Urothelium cell line (cell line): Measurements from ENCODE around the gene ZGLP1.

ENCODE experiments used
- DNase-seq: peaks from one replicate; pipeline ENCODE4 v3.0.0; 2011; ENCODE audit warnings: low spot score, mixed read lengths
- FAIRE-seq: peaks from 2 replicates; lab custom pipeline; 2011; peaks lifted over from hg19 to GRCh38; lab: Jason Lieb, UNC

The ZGLP1 gene

DNA sequence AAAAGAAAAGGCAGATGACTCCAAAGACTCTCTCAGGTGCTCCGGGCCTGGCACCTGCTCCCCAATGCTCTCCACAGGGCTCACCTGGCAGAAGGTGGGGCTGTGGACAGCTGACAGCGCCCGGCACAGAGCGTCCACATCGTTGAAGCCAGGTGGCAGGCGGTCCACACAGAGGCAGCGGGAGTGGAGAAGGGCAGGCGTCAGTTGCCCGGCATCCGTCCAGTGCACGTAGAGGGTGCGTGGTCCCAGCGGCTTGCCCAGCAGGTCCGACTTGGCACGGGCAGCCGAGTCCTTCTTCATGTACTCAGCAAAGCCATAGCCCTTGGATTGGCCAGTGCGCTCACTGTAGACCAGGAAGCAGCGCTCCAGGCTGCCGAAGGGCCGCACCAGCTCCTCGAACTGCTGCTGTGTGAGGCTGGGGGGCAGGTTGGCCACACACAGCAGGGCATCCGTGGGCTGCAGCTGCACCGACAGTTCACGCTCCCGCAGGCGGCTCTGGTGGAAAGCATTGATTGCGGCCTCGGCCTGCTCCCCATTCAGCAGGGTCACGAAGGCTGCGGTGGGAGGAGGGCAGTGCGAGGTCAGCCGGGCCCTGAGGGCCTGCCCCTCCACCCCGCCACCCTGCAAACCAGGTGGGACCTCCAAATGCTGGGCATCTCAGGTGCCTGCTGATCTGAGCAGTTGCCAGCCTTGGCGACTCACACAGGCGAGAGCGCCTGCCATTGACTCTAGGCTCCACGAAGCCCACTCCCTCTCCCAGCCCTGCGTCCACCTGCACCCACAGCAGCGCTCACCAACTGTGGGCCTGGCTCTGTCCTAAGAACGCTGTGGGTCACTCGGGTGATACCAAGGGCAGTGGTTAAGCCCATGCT, 19.2 kb upstream of the ZGLP1 start:
- FAIRE-seq: no peak

DNA sequence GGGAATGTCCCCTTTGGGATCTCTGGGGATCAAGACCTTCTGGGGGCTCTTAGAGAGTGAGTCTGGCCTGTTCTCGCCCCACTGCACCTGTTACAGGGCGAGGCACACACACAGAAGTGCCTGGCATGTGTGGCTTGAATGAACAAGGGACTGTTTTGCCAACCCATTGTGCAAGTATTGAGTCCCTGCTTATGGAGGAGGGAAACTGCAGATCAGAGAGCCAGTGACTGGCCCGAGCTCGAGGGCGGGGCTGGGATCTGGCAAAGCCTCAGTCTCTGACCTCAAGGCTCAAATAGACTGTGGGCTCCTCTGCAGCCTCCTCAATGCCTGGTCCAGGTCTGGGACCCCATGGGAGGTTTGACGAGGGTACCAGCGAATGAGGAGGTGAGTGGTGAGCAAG, 18.2 kb upstream of the ZGLP1 start:
- DNase-seq: no peak
- FAIRE-seq: no peak

More for the DNA sequence above, 19.2 kb upstream of the ZGLP1 start:
- DNase-seq: no peak

DNA sequence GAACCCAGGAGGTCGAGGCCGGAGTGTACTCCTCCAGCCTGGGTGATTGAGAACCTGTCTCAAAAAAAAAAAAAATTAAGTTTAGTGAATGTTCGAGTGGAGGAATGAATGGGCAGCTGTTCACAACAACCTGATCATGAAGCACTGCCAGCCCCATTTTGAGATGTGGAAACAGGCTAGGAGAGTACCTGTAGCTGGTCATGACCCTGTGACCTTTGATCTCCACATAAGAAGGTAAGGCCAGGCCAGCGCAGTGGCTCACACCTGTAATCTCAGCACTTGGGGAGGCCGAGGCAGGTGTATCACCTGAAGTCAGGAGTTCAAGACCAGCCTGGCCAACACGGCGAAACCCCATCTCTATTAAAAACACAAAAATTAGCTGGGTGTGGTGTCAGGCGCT, 16.1 kb upstream of the ZGLP1 start:
- DNase-seq: no peak
- FAIRE-seq: no peak

DNA sequence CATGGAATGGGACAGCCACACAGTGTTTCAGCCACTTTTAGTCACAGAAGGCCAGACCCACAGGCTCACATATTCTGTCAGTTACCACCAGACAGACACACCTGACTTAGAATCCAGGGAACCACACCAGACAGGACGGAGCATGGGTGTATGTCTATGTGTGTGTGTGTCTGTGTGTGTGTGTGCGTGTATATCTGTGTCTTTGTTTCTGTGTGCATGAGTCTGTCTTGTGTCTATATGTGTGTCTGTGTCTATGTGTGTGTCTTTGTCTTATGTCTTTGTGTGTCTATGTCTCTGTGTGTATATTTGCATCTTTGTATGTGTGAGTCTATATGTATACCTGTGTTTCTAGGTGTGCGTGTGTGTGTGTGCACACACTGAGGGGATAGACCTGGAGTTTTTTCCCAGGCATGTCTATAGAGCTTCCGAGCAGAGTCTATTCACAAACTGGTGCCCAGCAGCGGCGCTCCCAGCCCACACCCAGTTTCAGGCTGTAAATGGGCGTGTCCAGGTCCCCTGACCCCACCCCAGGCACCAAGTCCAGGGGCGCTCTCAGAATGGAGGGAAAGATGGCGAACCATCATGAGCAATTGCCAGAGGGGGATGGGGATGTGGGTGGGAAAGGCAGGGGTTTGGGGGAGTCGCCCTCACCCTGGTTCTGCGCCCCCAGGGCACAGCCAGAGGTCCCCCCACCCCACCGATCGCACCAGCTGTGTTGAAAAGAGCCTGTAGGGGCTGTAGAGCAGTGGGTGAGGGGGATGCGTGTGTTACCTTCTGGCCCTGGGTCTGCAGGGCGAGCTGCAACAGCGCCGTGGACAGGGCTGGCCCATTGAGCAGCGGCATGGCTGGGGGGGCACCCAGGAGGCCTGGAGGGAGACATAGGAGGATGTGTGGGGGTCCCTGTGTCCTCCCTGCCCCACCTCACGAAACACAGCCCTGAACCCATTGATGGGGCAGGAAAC, 12.5 kb upstream of the ZGLP1 start:
- DNase-seq (no peak), FAIRE-seq (no peak)

DNA sequence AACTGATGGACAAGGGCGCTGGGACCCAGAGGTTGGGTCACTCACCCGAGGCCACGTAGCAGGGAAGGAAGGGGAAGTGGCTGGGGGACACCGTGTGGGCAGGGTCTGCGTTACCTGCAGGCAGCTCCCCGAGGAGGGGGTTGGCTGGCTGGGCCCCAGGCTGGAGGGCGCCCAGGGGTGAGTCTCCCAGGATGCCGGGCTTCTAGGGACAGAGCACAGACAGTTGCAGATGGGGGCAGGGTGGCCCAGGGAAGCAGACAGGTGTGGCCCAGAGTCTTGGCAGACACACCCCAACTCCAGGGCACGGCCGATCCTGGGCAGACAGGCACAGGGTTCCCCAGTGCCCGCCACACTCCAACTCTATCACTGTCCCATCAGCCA, 11.8 kb upstream of the ZGLP1 start:
- FAIRE-seq: no peak
- DNase-seq: no peak

DNA sequence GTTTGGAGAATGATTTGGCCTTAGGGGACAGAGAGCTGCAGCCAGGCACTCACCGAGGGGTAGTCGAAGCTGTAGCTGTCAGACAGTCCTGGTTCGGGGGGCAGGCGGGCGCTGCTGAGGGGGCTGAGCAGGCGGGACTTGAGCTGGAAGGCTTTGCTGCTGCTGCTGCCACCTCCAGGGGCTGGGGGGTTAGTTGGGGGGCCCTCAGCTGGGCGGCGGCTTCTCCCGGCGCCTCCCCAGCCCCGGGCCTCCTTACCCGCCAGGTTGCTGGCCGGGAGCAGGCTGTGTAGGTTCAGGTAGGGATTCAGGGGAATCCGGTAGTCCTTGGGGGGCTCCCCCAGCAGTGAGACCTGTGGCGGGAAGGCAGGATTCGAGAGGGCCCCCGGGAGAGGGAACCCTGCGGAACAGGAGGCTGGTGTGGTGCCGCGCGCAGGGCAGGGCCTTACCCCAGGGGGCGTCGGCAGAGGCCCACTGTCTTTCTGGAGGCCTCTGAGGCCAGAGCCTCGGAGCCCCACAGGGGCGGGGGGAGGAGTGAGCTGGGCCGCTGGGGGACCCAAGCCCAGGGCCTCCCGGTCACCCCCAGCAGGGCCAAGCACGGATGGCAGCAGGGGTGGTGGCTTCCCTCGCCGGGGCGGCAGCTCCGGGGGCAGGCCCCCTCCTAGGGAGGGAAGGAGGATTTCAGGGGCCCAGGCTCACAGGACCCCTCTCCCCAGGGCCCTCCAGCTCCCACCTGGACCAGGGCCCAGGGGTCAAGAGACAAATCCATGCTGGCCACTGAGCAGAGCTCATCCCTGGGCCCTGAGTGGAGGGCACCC, 11.2 kb upstream of the ZGLP1 start:
- FAIRE-seq: no peak

DNA sequence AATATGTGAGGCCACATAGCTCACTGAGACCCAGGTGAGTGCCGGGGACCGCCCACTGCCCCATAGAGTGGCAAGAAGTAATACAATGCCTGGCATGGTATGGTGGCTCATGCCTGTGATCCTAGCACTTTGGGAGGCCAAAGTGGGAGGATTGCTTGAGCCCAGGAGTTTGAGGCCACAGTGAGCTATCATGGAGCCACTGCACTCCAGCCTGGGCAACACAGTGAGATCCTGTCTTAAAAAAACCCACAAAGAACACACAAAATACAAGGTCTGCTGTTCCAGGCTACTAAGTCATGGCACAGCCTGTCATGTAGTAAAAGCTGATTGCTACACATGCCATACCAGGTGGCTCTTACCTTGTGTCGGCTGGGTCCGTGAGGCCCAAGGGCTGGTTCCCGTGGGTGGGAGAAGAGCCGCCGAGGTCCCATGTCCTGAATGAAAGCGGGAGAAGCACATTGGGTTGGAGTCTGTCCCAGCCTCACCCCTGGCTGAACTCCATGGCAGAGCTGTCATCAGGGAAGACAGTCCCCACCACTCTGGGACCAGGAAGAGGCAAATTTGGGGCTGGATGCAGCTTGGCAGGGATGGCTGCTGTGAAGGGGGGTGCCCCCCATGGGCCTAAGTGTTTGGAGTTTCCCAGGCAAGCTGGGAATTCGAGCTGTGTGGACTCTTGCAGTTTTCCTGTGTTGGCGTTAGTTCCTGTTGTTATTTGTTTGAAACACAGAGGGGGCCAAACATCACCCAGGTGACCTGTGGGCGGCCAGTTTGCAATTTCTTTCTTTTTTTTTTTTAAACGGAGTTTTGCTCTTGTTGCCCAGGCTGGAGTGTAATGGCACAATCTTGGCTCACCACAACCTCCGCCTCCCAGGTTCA, 9.4 kb upstream of the ZGLP1 start:
- FAIRE-seq: no peak
- no peak for DNase-seq

More for the DNA sequence above, 11.2 kb upstream of the ZGLP1 start:
- DNase-seq: no peak

DNA sequence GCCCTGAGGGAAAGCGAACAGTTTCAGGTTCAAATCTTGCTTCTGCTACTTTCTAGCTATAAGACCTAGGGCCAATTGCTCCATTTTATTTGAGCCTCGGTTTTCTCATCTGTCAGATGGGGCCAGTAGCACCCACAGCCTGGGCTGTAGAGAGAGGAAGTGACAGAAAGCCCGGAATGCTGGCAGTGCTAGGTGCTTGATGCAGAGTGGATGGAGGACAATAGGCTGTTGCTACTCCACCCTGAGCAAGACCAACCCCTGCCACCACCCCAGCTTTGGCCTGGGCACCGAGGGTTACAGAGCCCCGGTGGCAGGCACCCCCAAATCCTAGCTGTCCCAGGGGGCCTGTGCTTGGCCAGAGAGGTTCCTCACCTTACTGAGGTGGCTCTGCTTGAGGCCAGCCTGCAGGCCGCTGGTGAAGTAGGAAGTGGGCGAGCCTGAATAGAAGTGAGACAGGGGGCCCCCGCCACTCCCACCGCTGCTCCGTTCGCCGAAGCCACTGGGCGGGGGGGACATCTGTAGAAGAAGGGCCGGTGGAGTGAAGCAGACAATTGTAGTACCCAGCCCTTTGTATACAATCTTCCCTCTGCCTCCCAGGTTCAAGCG, 8.3 kb upstream of the ZGLP1 start:
- DNase-seq: no peak
- no peak for FAIRE-seq

DNA sequence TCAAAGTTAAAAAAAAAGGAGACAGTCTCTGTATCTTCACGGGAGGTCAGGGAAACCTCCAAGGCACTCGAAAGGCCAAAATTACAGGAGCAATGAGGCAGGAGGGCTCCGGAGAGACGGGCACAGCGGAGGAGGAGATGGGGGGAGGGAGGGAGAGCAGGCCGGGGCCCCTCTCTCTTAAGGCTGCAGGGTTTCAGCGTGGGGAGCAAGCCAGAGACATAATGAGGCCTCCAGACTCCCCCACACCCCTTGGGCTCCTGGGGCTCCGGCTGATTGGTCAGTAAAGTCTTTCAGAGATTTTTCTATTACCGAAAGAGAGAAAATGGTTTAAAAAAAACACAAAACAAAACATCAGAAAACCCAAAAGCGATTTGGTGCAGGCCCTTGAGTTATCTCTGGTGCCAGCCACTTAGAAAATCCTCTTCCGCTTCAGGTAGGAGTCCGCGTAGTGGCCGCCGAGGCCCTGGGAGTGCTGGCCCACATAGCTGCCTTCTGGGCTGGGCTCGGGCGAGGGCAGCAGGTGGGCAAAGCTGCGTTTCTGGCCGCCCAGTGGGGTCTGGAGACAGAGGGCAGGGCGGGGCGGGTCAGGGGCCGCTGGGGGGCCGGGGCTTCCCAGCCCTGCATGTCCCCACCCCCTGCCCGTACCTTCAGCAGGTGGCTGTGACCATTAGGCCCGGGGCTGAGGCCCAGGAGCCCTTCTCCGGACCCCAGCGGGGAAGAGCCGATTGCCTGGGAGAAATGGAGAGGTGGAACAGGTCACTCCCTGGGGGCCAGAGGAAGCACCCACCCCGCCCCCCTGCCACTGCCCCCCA, 7.6 kb upstream of the ZGLP1 start:
- DNase-seq (no peak), FAIRE-seq (no peak)

DNA sequence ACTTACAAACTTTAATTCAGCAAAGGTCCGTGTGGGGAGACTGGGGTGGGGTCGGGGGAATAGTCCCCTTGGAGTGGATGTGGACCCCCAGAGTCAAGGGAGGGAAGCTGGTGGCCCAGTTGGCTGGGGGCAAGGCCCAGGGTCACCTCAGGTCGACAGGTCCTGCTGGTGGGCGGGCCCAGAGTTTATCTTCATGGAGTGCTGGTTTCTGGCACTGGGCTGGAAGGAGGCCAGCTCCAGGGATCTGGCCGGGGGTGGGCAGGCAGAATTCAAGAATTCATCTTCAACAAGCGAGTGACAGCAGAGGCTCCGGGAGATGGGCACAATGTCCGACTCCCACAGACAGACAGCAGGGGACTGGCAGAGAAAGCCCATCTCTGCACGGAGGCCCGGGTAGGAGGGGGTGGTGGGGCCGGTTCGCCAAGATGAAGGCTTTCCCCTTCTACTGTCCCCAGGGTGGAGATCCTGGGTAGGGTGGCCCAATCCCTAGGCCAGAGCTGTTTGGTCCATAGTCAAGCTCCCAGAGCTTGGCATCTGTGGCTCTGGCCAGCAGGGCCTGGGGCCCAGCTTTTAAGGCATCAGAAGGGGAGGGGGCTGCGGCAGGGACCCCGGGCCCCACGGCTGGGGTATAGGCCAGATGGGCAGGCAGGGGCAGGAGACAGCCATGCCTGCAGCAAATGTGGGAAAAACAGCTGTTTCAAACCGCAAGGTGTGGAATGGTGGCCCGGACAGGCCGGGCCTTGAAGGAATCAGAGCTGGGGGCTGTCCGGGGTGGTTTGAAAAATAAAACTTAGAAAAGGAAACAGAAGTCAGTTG, 6.8 kb upstream of the ZGLP1 start:
- no peak for FAIRE-seq

DNA sequence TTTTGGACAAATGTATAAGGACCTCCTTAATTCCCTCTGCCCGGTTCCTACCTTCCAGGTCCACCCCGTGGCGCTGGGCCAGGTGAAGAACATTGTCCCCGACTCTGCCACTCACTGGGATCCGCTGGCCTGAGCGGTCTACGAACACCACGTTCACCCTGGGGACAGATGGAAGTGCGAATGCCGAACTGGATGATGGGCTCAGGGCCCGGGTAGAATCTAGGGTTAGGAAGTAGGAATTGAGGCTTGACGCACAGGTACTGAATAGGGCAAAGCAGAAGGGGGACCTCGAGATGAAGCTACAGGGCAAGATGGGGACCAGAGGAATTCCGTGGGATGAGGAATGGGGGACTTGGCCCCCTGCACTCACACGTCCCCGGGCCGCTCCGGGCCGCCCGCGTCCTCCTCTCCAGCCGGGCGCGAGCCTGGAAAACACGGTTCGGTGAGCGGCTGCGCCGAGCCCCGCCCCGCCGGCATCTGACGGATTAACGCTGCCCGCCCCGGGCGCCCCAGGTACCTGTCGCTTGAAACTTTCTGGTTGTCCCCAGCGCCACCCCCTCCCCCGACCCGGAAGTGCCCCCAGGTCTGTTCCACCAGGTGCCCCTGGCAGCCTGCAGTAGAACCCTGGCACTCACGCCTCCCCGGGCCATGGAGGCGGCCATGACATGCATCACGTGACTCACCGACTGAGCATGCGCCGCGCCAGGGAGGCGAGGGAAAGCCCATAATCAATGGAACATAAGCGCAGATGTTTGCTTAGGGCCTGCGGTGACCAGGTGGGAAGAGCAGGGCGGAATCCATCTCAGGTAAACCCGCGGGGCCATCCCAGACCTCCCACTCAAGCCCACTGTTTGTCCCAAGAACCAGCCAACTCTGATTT, 6.0 kb upstream of the ZGLP1 start, which contains the start of gene FDX2:
TSS of gene FDX2 (minus strand) at position 681 of the 880 bp plus-strand sequence. CDS start at position 662, 19 bp downstream.
- no peak for FAIRE-seq
- peak; percentile 85 for DNase-seq

More for the DNA sequence above, 6.8 kb upstream of the ZGLP1 start:
- DNase-seq: no peak

DNA sequence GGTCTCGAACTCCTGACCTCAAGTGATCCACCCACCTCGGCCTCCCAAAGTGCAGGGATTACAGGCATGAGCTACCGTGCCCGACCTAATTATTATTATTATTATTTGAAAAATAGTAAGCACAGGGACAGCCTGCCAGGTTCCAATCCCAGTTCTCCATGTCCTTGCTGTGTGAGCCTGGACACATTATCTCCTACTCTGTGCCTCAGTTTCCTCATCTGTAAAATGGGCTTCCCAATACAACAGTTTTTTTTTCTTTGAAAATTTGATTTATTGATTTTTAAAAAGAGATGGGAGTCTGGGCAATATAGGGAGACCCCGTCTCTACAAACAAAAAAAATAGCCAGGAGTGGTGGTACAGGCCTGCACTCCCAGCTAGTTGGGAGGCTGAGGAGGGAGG, 3.3 kb downstream of the ZGLP1 start:
- no peak for FAIRE-seq
- DNase-seq: no peak

DNA sequence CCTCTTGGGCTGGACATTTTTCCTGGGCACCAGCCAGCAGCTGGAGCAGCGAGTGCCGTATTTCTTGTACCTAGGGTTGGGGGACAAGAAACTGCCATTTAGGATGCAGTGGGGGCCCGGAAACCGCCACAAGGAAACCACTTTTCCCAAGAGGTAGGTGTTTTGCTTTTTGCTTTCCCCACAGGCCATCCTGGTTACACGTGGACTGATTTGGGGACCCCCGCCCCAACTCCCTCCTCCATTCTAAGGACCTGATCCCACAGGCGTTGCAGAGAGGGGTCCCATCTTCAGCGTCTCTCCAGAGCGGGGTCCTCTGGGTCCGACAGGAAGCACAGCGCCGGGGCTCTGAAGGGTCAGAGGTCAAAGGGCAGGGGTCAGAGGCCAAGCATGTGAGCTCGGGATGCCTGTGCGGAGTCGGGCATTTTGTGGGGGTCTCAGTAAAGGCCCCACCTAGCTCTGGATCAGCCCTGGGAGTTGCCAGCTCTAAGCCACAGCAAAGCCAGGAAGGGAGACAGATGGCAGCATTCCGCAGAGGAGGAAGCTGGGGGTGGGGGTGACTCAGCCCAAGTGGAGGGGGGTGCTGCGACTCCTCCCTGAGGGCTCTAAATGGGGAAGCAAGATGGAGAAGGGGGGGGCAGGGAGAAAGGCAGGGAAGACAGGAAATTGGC, 4.3 kb downstream of the ZGLP1 start:
- DNase-seq (no peak), FAIRE-seq (no peak)

DNA sequence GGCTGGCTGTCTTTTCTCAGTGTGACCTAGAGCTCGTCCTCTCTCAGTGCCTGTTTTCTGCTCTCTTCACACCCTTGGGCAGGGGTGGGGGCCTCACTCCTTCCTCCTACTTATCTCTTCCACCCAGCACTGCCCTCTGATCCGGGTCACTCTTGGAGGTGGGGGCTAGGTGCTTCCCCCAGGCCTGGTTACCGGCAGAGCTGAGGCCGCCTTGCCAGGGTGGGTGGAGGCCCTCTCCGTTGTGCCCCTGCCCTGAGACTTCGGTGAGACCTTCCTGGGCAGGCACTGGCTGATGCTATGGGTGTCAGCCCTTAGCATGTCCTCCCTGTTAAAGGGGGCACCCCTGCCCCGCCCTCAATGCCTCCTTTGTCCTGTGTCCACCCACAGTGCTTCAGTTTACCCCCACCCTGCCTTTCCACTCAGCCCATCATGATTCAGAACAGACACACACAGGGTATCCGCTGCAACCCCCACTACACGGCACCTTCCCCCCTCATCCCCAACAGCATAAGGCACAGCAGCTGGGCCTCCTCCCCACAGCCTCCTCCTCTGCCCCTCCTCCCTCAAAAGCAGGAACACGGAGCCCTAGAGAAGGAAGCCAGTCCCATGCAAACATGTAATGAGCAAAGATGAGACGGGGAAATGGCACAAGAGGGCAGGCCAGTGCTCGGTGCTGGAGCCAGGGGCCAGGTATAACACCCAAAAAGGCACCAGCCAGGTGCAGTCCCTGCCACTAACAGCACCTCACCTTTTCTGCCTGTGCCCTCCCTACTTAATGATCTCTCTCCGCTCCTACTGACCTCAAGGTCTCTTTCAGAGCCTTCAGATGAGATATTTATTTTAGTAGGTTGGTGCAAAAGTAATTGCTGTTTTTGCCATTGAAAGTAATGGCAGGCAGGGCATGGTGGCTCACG, 9.8 kb downstream of the ZGLP1 start:
- DNase-seq (no peak), FAIRE-seq (no peak)
